Sigmoid colon (tissue), 4 donors: ENCODE data around the gene EDARADD.

ENCODE experiments used
- EP300 ChIP-seq, 4 donors: sonication (generic); formaldehyde crosslinking; IDR thresholded peaks; one replicate each; pipeline ENCODE4 v1.6.1; 2017; ENCODE audit warnings: antibody characterized with exemption in 4 of 4
- POLR2A ChIP-seq, 2 donors: fragments of 450-650 bp; IDR thresholded peaks; one replicate each; pipeline ENCODE4 v1.6.1; 2016; ENCODE audit warnings: antibody characterized with exemption in 2 of 2, mild to moderate bottlenecking in 2 of 2, moderate library complexity in 2 of 2
- POLR2AphosphoS5 ChIP-seq, 4 donors: sonication (generic); formaldehyde crosslinking; IDR thresholded peaks; one replicate each; pipeline ENCODE4 v1.6.1; 2017; ENCODE audit warnings: antibody characterized with exemption in 4 of 4
- TF ChIP-seq, protein P1 (sequence below), 4 experiments: fragments of 450-650 bp in 3 of 4; fragments of 200-600 bp in 1 of 4; IDR thresholded peaks; one replicate each; pipeline ENCODE4 v1.5.1; 2016 to 2019; ENCODE audit warnings: antibody characterized with exemption in 4 of 4, mild to moderate bottlenecking in 3 of 4, moderate library complexity in 2 of 4

DNA sequence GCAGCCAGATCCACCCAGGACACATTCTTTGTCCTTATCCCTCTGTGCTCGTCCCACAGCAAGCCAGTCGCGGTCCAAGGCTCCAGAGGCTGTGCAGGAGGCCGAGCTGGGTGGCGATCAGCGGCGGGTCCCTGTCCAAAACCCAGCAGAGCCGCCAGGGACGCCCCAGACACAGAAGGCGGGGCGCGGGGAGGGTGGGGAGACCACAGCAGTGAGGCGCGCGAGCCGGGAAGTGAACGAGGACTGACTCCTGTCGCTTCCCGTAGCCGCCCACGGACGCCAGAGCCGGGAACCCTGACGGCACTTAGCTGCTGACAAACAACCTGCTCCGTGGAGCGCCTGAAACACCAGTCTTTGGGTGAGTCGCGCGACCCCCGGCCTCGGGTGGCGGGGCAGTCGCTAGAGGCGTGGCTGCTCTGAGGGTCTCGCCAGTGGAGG, 129.6 kb downstream of the EDARADD start, which contains the start of gene LGALS8:
- TF ChIP-seq, protein P1, sequence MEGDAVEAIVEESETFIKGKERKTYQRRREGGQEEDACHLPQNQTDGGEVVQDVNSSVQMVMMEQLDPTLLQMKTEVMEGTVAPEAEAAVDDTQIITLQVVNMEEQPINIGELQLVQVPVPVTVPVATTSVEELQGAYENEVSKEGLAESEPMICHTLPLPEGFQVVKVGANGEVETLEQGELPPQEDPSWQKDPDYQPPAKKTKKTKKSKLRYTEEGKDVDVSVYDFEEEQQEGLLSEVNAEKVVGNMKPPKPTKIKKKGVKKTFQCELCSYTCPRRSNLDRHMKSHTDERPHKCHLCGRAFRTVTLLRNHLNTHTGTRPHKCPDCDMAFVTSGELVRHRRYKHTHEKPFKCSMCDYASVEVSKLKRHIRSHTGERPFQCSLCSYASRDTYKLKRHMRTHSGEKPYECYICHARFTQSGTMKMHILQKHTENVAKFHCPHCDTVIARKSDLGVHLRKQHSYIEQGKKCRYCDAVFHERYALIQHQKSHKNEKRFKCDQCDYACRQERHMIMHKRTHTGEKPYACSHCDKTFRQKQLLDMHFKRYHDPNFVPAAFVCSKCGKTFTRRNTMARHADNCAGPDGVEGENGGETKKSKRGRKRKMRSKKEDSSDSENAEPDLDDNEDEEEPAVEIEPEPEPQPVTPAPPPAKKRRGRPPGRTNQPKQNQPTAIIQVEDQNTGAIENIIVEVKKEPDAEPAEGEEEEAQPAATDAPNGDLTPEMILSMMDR (IDR thresholded peaks at IDR 0.05), result no peak
- TF ChIP-seq POLR2AphosphoS5 (IDR thresholded peaks at IDR 0.05), result peak; percentile 55 to 87 (median 74)
- TF ChIP-seq POLR2A (IDR thresholded peaks at IDR 0.05), result peak in 1 of 2 donors; percentile 4
- TF ChIP-seq EP300 (IDR thresholded peaks at IDR 0.05), result peak in 1 of 4 donors; percentile 36
